Transverse colon (tissue), 3 donors: ENCODE measurements around the gene MARCHF9.

Experiments used
- CTCF ChIP-seq, 5 experiments: fragments of 200-600 bp in 3 of 5; fragments of 450-650 bp in 2 of 5; sonication (generic) in 3 of 5; IDR thresholded peaks; 1 replicate in 2 of 5; 2 replicates in 3 of 5; pipeline ENCODE4 v1.5.1; 2016 to 2017; ENCODE audit warnings: antibody characterized with exemption in 5 of 5, inconsistent platforms in 3 of 5, mild to moderate bottlenecking in 2 of 5, moderate library complexity in 1 of 5
- EP300 ChIP-seq: sonication (generic); formaldehyde crosslinking; IDR thresholded peaks from one replicate; pipeline ENCODE4 v1.6.1; 2017; ENCODE audit warnings: antibody characterized with exemption, low read depth
- POLR2A ChIP-seq: fragments of 450-650 bp; IDR thresholded peaks from one replicate; pipeline ENCODE4 v1.6.1; 2016; ENCODE audit warnings: antibody characterized with exemption, mild to moderate bottlenecking, moderate library complexity

- TF ChIP-seq EP300 = no peak
- TF ChIP-seq CTCF (IDR thresholded peaks at IDR 0.05) = no peak
- no peak for TF ChIP-seq POLR2A
Observed at GRCh38 chr12:57724003-57724935, 30.6 kb upstream of the MARCHF9 start.
